GM12878 (cell line): ENCODE measurements around the gene SYNDIG1. TPM values are rescaled to one million over a fixed set of nuclear protein-coding genes. Genes with fewer than 3 reads are reported as not detected.

ENCODE experiments used
- ATAC-seq: fragments of 200-7000 bp; cut with Tn5 transposase; 3 replicates; pipeline ENCODE4 v1.9.1; 2020; ENCODE audit warnings: mild to moderate bottlenecking, moderate library complexity
- BruUV-seq: library from RNA; stranded (reverse); fragments of 400-500 nt; replicated peaks from 2 replicates; lab custom pipeline; 2021; lab: Mats Ljungman, UMichigan
- CTCF ChIA-PET: fragments of 300-600 bp; sonication (Branson Sonifier 250); formaldehyde crosslinking; extraction: SDS; loops from one replicate; lab custom pipeline; 2021; ENCODE audit warnings: inconsistent platforms; lab: Yijun Ruan, JAX
- POLR2A ChIA-PET: fragments of 350-600 bp; formaldehyde crosslinking; extraction: SDS; loops from one replicate; lab custom pipeline; 2021; ENCODE audit warnings: inconsistent platforms; lab: Charles Lee
- RAD21 ChIA-PET: fragments of 300-600 bp; sonication (Branson Sonifier 250); formaldehyde crosslinking; loops from one replicate; lab custom pipeline; 2023; ENCODE audit warnings: antibody characterized with exemption; ENCODE audit not compliant: unreplicated experiment; lab: Charles Lee
- SMC1A ChIA-PET: fragments of 300-600 bp; sonication (Branson Sonifier 250); formaldehyde crosslinking; loops from one replicate; lab custom pipeline; 2023; ENCODE audit not compliant: unreplicated experiment, uncharacterized antibody; lab: Charles Lee
- DNase-seq: peaks from one replicate; pipeline ENCODE4 v3.0.0-alpha.2; 2011; ENCODE audit warnings: low read depth, low spot score
- FAIRE-seq: peaks from 3 replicates; lab custom pipeline; 2011; peaks lifted over from hg19 to GRCh38; lab: Jason Lieb, UNC
- H2AFZ ChIP-seq: 2 replicates; pipeline ENCODE4 v1.6.0; 2011; ENCODE audit warnings: low read depth, low read length, control low read depth; ENCODE audit not compliant: control insufficient read depth
- H3K27ac ChIP-seq: 2 replicates; pipeline ENCODE4 v1.5.1; 2011; ENCODE audit warnings: control low read depth; ENCODE audit not compliant: control insufficient read depth, insufficient read depth
- H3K27me3 ChIP-seq, 2 experiments: replicated peaks in 1 of 2; 2 replicates each; pipeline versions ENCODE4 v1.6.0 to v1.6.1; 2011; ENCODE audit warnings: low read length in 1 of 2; ENCODE audit not compliant: control insufficient read depth in 2 of 2, insufficient read depth in 2 of 2
- H3K36me3 ChIP-seq, 2 experiments: 2 replicates each; pipeline ENCODE4 v1.5.1; 2011; ENCODE audit warnings: low read length in 1 of 2; ENCODE audit not compliant: control insufficient read depth in 2 of 2, insufficient read depth in 2 of 2
- H3K4me1 ChIP-seq: 2 replicates; pipeline ENCODE4 v1.6.1; 2011; ENCODE audit warnings: mild to moderate bottlenecking, low read length, moderate library complexity, mixed read lengths; ENCODE audit not compliant: control insufficient read depth, insufficient read depth
- H3K4me2 ChIP-seq: 2 replicates; pipeline ENCODE4 v1.6.0; 2011; ENCODE audit warnings: control low read depth; ENCODE audit not compliant: control insufficient read depth, insufficient read depth
- H3K4me3 ChIP-seq: fragments of 200-600 bp; sonication (generic); 2 replicates; pipeline ENCODE4 v1.5.1; 2016
- H3K79me2 ChIP-seq: 2 replicates; pipeline ENCODE4 v1.6.0; 2011; ENCODE audit warnings: low read length; ENCODE audit not compliant: control insufficient read depth, insufficient read depth
- H3K9ac ChIP-seq: 2 replicates; pipeline ENCODE4 v1.8.0; 2011; ENCODE audit warnings: low read length, control low read depth, mixed read lengths; ENCODE audit not compliant: control insufficient read depth, insufficient read depth
- H3K9me3 ChIP-seq: replicated peaks from 3 replicates; pipeline ENCODE4 v1.5.1; 2011; ENCODE audit warnings: mild to moderate bottlenecking, low read length; ENCODE audit not compliant: control insufficient read depth, insufficient read depth
- H4K20me1 ChIP-seq: 2 replicates; pipeline ENCODE4 v1.6.0; 2011; ENCODE audit not compliant: control insufficient read depth, insufficient read depth
- CEBPB ChIP-seq, 2 experiments: fragments of 150-350 bp in 1 of 2; IDR thresholded peaks; 2 replicates each; pipeline ENCODE4 v1.6.1; 2012 to 2014; ENCODE audit warnings: low read depth in 2 of 2, low read length in 2 of 2, borderline replicate concordance in 1 of 2, inconsistent platforms in 1 of 2
- E2F4 ChIP-seq: IDR thresholded peaks from 2 replicates; pipeline ENCODE4 v1.6.1; 2012; ENCODE audit warnings: low read depth, low read length, improper control_type of control experiment
- EZH2 ChIP-seq: IDR thresholded peaks from 2 replicates; pipeline ENCODE4 v1.6.1; 2012; ENCODE audit warnings: low read depth, mild to moderate bottlenecking, control low read depth, inconsistent platforms, low read length, borderline replicate concordance; ENCODE audit not compliant: control insufficient read depth
- HDAC2 ChIP-seq: fragments of 200-600 bp; sonication (generic); IDR thresholded peaks from 2 replicates; pipeline ENCODE4 v1.6.1; 2017
- KLF5 ChIP-seq: fragments of 450-650 bp; IDR thresholded peaks from 2 replicates; pipeline ENCODE4 v1.6.1; 2014; ENCODE audit warnings: mild to moderate bottlenecking; ENCODE audit not compliant: partially characterized antibody
- MTA3 ChIP-seq: IDR thresholded peaks from 2 replicates; pipeline ENCODE4 v1.6.1; 2012; ENCODE audit warnings: low read length, inconsistent platforms, borderline replicate concordance
- RAD51 ChIP-seq: fragments of 450-650 bp; IDR thresholded peaks from 2 replicates; pipeline ENCODE4 v1.6.1; 2016; ENCODE audit warnings: moderate library complexity, mild to moderate bottlenecking, inconsistent platforms
- SPI1 ChIP-seq: IDR thresholded peaks from 2 replicates; pipeline ENCODE4 v1.6.1; 2011; ENCODE audit warnings: low read depth, mild to moderate bottlenecking, low read length, moderate library complexity, borderline replicate concordance; ENCODE audit not compliant: insufficient read depth
- SREBF2 ChIP-seq: IDR thresholded peaks from 2 replicates; pipeline ENCODE4 v1.6.1; 2012; ENCODE audit warnings: mild to moderate bottlenecking, low read length
- STAT3 ChIP-seq: IDR thresholded peaks from 2 replicates; pipeline ENCODE4 v1.6.1; 2011; ENCODE audit warnings: low read depth, low read length, improper control_type of control experiment
- TCF7 ChIP-seq: IDR thresholded peaks from 2 replicates; pipeline ENCODE4 v1.6.1; 2014; ENCODE audit warnings: antibody characterized with exemption, borderline replicate concordance
- USF2 ChIP-seq: IDR thresholded peaks from 2 replicates; pipeline ENCODE4 v1.6.1; 2011; ENCODE audit warnings: low read depth, low read length, improper control_type of control experiment, borderline replicate concordance
- YY1 ChIP-seq: IDR thresholded peaks from 2 replicates; pipeline ENCODE4 v1.6.1; 2011; ENCODE audit warnings: low read depth, mild to moderate bottlenecking, low read length
- ZNF274 ChIP-seq: IDR thresholded peaks from one replicate; pipeline ENCODE4 v1.8.0; 2011; ENCODE audit not compliant: insufficient read length, insufficient read depth
- ZSCAN29 ChIP-seq: fragments of 450-650 bp; IDR thresholded peaks from 2 replicates; pipeline ENCODE4 v1.6.1; 2017; ENCODE audit warnings: mild to moderate bottlenecking, moderate library complexity
- WGBS: methylation state at CpG from one replicate; pipeline ENCODE4 v1.1.6; 2016; ENCODE audit warnings: low lambda C conversion rate; ENCODE audit not compliant: insufficient replicate concordance, insufficient coverage; ENCODE audit errors: missing lambda C conversion rate; 5-methylcytosine and 5-hydroxymethylcytosine counted together
- in situ Hi-C: fragments of 300-500 bp; cut with MboI; formaldehyde crosslinking; loops from 9 replicates; pipeline ENCODE4 v1.14.3; 2018; ENCODE audit warnings: mixed read lengths
- intact Hi-C: fragments of 100-400 bp; cut with micrococcal nuclease; formaldehyde crosslinking; loops from one replicate; pipeline ENCODE4 v1.14.2; 2022; ENCODE audit not compliant: unreplicated experiment
- polyA plus RNA-seq, 11 experiments: library from polyadenylated mRNA; depleted of rRNA in 4 of 11; unstranded in 6 of 11; stranded (reverse) in 5 of 11; fragments of >200 nt; fragmentation: Nextera tagmentation in 4 of 11; fragmentation: Illumina TruSeq in 1 of 11; extraction: Ambion mirVana in 4 of 11; extraction: Trizol in 1 of 11; gene quantifications; 1 replicate in 1 of 11; 2 replicates in 10 of 11; pipeline versions ENCODE4 v1.2.1 to v1.2.3, GENCODE V29; 2011 to 2016; ENCODE audit warnings: inconsistent platforms in 2 of 11, missing spikeins in 2 of 11, low read depth in 1 of 11
- total RNA-seq, 4 experiments: library from RNA; depleted of rRNA in 3 of 4; stranded (reverse); fragments of >200 nt in 3 of 4; fragmentation: Illumina TruSeq in 1 of 4; extraction: Trizol in 1 of 4; gene quantifications; 2 replicates each; pipeline versions ENCODE4 v1.2.1 to v1.2.3, GENCODE V29; 2013 to 2021

SYNDIG1 gene
- total and polyA plus RNA-seq, 10 of the 15 experiments (the other 5 are each of a cell fraction or from before 2014, with no cell fraction given): not detected

GRCh38 chr20:24450177-24450576, 19.3 kb upstream of the SYNDIG1 start:
- Histone ChIP-seq H3K4me3 (no peak overlapping the region), H3K36me3 (no peaks in the 10 kb centered on the region), H3K27me3 (no peaks in the 10 kb centered on the region; a peak in 1 of 4 replicates), H4K20me1 (no peaks in the 10 kb centered on the region), H2AFZ (no peak overlapping the region), H3K4me1 (no peaks in the 10 kb centered on the region), H3K27ac (no peak overlapping the region), H3K9ac (no peak overlapping the region), H3K4me2 (no peak overlapping the region), H3K79me2 (no peaks in the 10 kb centered on the region), H3K9me3 (no peaks in the 10 kb centered on the region)
- CTCF ChIA-PET: no interaction called here
- intact Hi-C loops: no loop called here
- BruUV-seq: no TSS peak
- POLR2A ChIA-PET: no interaction called here
- in situ Hi-C loops: no loop called here
- no peak for FAIRE-seq
- RAD21 ChIA-PET: no interaction called here
- SMC1A ChIA-PET: no interaction called here
- no peak for DNase-seq
- no peak for ATAC-seq
- TF ChIP-seq HDAC2: no peak
- TF ChIP-seq USF2: no peak
- TF ChIP-seq STAT3: no peak
- TF ChIP-seq SREBF2: no peak
- 35% methylated on average over 2 of the region's 2 CpGs for WGBS

- no peaks in the 10 kb centered on the region for H3K36me3 ChIP-seq
- FAIRE-seq (no peak), DNase-seq (no peak), ATAC-seq (no peak)
- ChIA-PET POLR2A (no interaction called here), RAD21 (no interaction called here), SMC1A (no interaction called here), CTCF (no interaction called here)
- in situ Hi-C loops (no loop called here), intact Hi-C loops (no loop called here)
- no peaks in the 10 kb centered on the region for H3K79me2 ChIP-seq
- H3K27ac ChIP-seq: no peak overlapping the region
- WGBS: 54% methylated on average over 11 of the region's 11 CpGs
- H3K4me2 ChIP-seq: no peak overlapping the region
- BruUV-seq: no TSS peak
- no peak overlapping the region for H2AFZ ChIP-seq
- no peak overlapping the region for H3K9ac ChIP-seq
- H3K4me3 ChIP-seq: no peak overlapping the region
- H3K27me3 ChIP-seq: no peaks in the 10 kb centered on the region; a peak in 1 of 4 replicates
- H4K20me1 ChIP-seq: no peaks in the 10 kb centered on the region
- no peaks in the 10 kb centered on the region for H3K9me3 ChIP-seq
- no peaks in the 10 kb centered on the region for H3K4me1 ChIP-seq
- TF ChIP-seq ZNF274: no peak
- no peak for TF ChIP-seq CEBPB (IDR thresholded peaks at IDR 0.05; ENCODE audit: borderline replicate concordance in 1 of 2, low read depth in 2 of 2, low read length in 2 of 2)
- no peak for TF ChIP-seq KLF5
- TF ChIP-seq MTA3: no peak
- no peak for TF ChIP-seq RAD51
- TF ChIP-seq TCF7: no peak
- no peak for TF ChIP-seq SPI1
- TF ChIP-seq ZSCAN29: no peak
- TF ChIP-seq EZH2: no peak
- TF ChIP-seq YY1: no peak
- TF ChIP-seq E2F4: no peak
Observed at GRCh38 chr20:24450624-24451376, 18.6 kb upstream of the SYNDIG1 start.
